HepG2 (cell line): ENCODE results near the gene C20orf202. TPM values are rescaled to one million over a fixed set of nuclear protein-coding genes. Genes with fewer than 3 reads are reported as not detected.

Experiments used
- AKAP8 ChIP-seq: sonication (generic); formaldehyde crosslinking; IDR thresholded peaks from 2 replicates; pipeline ENCODE4 v1.5.1; 2020; ENCODE audit warnings: mild to moderate bottlenecking, missing genetic modification reagents
- ATF2 ChIP-seq: sonication (generic); formaldehyde crosslinking; IDR thresholded peaks from 2 replicates; pipeline ENCODE4 v1.4.0; 2020; ENCODE audit warnings: missing genetic modification reagents
- ATF4 ChIP-seq, 2 experiments: fragments of 450-650 bp in 1 of 2; sonication (generic) in 1 of 2; formaldehyde crosslinking; IDR thresholded peaks; 2 replicates each; pipeline versions ENCODE4 v1.5.0 to v1.8.0; 2020 to 2022; ENCODE audit warnings: mild to moderate bottlenecking in 1 of 2, missing genetic modification reagents in 1 of 2
- HMG20A ChIP-seq: IDR thresholded peaks from 2 replicates; pipeline ENCODE4 v1.6.1; 2016; ENCODE audit warnings: borderline replicate concordance
- NFATC3 ChIP-seq: sonication (generic); formaldehyde crosslinking; IDR thresholded peaks from 2 replicates; pipeline ENCODE4 v1.5.1; 2020; ENCODE audit warnings: mild to moderate bottlenecking, missing genetic modification reagents
- UBTF ChIP-seq: sonication (generic); formaldehyde crosslinking; IDR thresholded peaks from 2 replicates; pipeline ENCODE4 v1.4.0; 2020; ENCODE audit warnings: mild to moderate bottlenecking, missing genetic modification reagents
- ZNF234 ChIP-seq: sonication (generic); formaldehyde crosslinking; conservative IDR thresholded peaks from 2 replicates; pipeline ENCODE4 v1.5.1; 2020; ENCODE audit warnings: mild to moderate bottlenecking, missing genetic modification reagents
- ZNF275 ChIP-seq: sonication (generic); formaldehyde crosslinking; IDR thresholded peaks from 2 replicates; pipeline ENCODE4 v1.8.0; 2022; ENCODE audit warnings: missing genetic modification reagents, mild to moderate bottlenecking, inconsistent platforms, borderline replicate concordance
- ZNF567 ChIP-seq: sonication (generic); formaldehyde crosslinking; IDR thresholded peaks from 2 replicates; pipeline ENCODE4 v1.8.1; 2023; ENCODE audit warnings: mild to moderate bottlenecking, missing genetic modification reagents, borderline replicate concordance
- ZNF674 ChIP-seq: sonication (generic); formaldehyde crosslinking; IDR thresholded peaks from 2 replicates; pipeline ENCODE4 v1.5.0; 2020; ENCODE audit warnings: low read depth, mild to moderate bottlenecking, missing genetic modification reagents
- ZNF704 ChIP-seq: sonication (generic); formaldehyde crosslinking; IDR thresholded peaks from 2 replicates; pipeline ENCODE4 v1.8.1; 2023; ENCODE audit warnings: mild to moderate bottlenecking, inconsistent platforms, moderate library complexity, missing genetic modification reagents, borderline replicate concordance
- ZSCAN5A ChIP-seq: sonication (generic); formaldehyde crosslinking; IDR thresholded peaks from 2 replicates; pipeline ENCODE4 v1.8.0; 2022; ENCODE audit warnings: mild to moderate bottlenecking, missing genetic modification reagents, borderline replicate concordance
- ZXDC ChIP-seq: sonication (generic); formaldehyde crosslinking; IDR thresholded peaks from 2 replicates; pipeline ENCODE4 v1.5.0; 2020; ENCODE audit warnings: mild to moderate bottlenecking, missing genetic modification reagents
- ZZZ3 ChIP-seq: sonication (generic); formaldehyde crosslinking; IDR thresholded peaks from 2 replicates; pipeline ENCODE4 v1.4.0; 2020; ENCODE audit warnings: missing genetic modification reagents, mild to moderate bottlenecking, borderline replicate concordance
- polyA plus RNA-seq, 8 experiments: library from polyadenylated mRNA; depleted of rRNA in 3 of 8; stranded (reverse) in 7 of 8; unstranded in 1 of 8; fragments of >200 nt; fragmentation: Illumina TruSeq in 4 of 8; extraction: Trizol in 4 of 8; gene quantifications; 2 replicates each; pipeline versions ENCODE4 v1.2.1 to v1.2.3, GENCODE V29; 2011 to 2016; ENCODE audit warnings: low read depth in 4 of 8, missing spikeins in 1 of 8, mixed read lengths in 1 of 8; ENCODE audit not compliant: insufficient read depth in 1 of 8
- total RNA-seq, 5 experiments: library from RNA; depleted of rRNA; stranded (reverse); fragments of >200 nt; fragmentation: Illumina TruSeq; extraction: Trizol; gene quantifications; 2 replicates each; pipeline ENCODE4 v1.2.3, GENCODE V29; 2016; ENCODE audit warnings: low read depth in 1 of 5

Gene C20orf202
- total and polyA plus RNA-seq, 2 of the 13 experiments (the other 11 are each of a cell fraction or from before 2014, with no cell fraction given): 0.20 to 1.2 TPM

GRCh38 chr20:1225783-1226654 is 22.8 kb downstream of the C20orf202 start, which contains the start of gene RAD21L1 (continued):
- no peak for TF ChIP-seq ZXDC (CRISPR knock-in tag)
- TF ChIP-seq ZNF567: no peak
- peak; percentile 64; the same call in 1 of the 2 replicates for TF ChIP-seq AKAP8 (CRISPR knock-in tag)
- TF ChIP-seq ATF4 (CRISPR knock-in tag; IDR thresholded peaks at IDR 0.05): no peak
- no peak for TF ChIP-seq HMG20A (CRISPR knock-in tag)
- no peak for TF ChIP-seq ATF2
- TF ChIP-seq UBTF (CRISPR knock-in tag): peak; percentile 27; the same call in 1 of the 2 replicates
- no peak for TF ChIP-seq ZNF275 (CRISPR knock-in tag)
- no peak for TF ChIP-seq ZZZ3 (CRISPR knock-in tag)
- no peak for TF ChIP-seq ZSCAN5A (CRISPR knock-in tag)
- no peak for TF ChIP-seq ZNF234 (CRISPR knock-in tag)
- peak; percentile 65; the same call in 1 of the 2 replicates for TF ChIP-seq ZNF704 (CRISPR knock-in tag)
- no peak for TF ChIP-seq ZNF674 (CRISPR knock-in tag)
- no peak for TF ChIP-seq NFATC3 (CRISPR knock-in tag)
